Endometrial microvascular endothelial cells (primary cell): ENCODE results near the gene FBXW8. TPM values are rescaled to one million over a fixed set of nuclear protein-coding genes. Genes with fewer than 3 reads are reported as not detected.

Experiments used
- in situ Hi-C: cut with HindIII; loops from 2 replicates; pipeline ENCODE4 v1.10.0; 2017; ENCODE audit warnings: low sequenced_read_pairs, low pct_unique_long_range_greater_than_20kb; ENCODE audit errors: inconsistent ontology term
- total RNA-seq: library from RNA; depleted of rRNA; stranded (reverse); fragments of >200 nt; gene quantifications from one replicate; pipeline ENCODE4 v1.2.3, GENCODE V29; 2015; ENCODE audit errors: inconsistent ontology term

Gene FBXW8
- total RNA-seq, 1 donor from 2014 or later, result 13.8 TPM

DNA sequence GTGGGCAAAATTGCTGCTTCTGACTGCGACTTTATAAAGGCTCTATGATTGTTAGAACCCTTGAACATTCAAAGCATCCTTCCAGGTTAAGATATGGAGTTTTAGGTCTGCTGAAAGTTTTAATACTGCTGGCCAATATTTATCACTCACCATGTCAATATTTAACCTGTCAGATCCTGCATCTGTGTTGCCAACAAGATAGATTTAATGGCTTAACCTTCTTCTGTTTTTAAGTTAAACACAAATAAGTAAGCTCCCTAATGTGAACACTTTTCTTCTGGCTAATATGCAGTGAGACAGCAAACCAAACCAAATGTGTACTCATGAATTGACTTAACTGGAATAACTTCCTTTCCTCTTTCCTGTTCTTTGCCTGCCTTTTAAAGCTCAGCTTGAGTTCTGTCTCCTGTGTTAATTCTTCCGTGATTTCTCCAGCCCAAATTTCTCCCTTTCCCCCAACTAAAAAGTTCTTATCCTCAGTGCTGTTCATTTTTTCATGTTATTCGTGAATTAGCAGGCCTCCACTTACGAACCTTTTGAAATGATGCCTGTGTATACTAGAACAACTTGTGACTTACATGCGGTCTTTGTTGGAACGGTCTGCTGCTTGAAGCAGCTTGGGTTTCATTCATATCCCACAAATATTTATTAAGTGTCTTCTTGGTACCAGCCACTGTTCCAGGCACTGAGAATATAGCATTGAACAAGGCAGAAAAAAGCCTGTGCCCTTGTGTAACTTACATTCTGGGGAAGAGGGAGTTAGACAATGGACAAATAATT, 9.1 kb downstream of the FBXW8 start:
- in situ Hi-C loops, result no loop called here

DNA sequence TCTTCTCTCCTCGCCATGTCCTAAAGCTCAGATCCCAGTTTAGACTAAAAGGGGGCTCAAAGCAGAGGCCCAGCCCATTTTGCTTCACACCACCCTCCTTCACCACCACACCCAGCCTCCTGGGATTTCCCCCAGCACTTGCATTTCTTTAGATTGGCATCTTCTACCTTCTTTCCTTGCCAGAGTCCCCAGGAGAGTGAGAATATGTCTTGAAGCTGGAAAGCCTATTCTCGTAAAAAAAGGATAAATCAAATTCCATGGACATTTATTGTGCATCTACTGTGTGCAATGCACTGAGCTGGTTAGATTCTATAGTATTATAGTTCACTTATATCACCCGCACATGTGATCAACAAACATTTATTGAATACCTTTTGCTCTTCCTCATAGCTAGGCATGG, 10.2 kb downstream of the FBXW8 start:
- in situ Hi-C loops, result no loop called here

DNA sequence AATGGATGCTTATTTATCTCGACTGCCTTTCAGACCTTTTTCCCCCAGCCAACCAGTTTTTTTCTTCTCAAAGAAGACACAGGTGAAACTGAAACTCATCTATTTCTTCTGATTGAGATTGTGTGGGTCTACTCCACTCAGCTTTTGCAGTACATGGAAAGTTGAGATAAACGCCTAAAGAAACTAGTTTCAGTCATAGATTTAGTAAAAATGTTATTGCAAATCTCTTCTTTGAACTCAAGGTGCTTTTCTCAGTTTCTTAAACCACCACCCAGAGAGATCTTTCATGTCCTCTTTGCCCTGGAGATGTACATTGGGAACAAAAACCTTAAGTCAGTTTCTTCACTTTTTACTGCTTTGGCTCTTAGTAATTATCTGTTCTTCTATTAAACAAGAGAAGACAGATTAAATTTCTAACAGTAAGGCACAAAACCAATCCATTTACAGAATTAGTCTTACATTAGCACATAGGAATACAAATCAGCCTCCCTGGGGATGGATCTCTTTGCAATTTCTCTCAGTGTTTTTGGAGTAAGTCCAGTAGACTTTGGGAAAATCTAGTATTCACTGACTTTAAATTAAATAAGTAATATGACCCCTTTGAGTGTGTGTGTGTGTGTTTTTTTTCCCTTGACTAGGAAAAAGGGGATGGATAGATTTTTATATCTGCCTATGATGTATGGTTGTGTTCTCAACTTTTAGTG, 11.6 kb downstream of the FBXW8 start:
- in situ Hi-C loops, result no loop called here

DNA sequence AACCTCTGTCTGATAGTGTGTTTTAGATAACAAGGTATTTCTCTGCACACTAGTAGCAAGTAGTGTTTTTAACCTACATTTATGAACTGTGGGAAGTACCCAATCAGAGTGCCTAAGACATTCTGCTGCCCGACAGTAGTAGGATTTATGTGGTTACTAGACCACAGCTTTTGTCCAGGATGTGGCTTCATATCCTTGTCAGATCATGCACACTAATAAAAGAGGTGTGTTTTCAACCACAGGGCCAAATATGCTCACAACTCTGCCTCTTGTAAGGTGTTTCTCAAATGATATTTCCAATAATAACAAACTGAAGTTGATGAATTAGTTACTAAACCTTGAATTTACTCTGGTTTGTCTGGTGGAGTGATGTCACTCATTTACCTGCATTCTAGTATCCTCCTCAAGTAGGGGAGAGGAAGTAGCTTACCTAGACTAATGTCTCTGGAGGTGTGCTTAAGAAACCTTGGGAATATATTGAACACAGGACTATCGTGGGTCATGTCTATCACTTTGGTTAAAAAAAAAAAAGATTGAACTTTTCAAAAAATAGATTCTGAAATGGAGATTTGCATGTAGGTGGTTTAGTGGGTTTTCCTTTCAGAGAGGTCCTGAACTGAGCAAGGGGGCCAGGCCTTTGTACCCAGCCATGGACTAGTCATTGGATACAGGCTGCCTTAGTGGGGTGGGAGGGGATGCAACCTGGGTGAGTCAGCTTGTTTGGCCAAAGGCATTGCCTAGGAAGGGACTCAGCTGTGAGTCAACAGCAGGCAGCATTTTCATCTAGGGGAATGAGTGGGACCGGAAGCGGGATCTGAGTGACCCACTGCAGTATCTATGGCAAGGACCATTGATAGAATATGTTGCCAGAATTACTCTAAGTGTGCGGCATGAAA, 14.1 kb downstream of the FBXW8 start:
- in situ Hi-C loops, result no loop called here

DNA sequence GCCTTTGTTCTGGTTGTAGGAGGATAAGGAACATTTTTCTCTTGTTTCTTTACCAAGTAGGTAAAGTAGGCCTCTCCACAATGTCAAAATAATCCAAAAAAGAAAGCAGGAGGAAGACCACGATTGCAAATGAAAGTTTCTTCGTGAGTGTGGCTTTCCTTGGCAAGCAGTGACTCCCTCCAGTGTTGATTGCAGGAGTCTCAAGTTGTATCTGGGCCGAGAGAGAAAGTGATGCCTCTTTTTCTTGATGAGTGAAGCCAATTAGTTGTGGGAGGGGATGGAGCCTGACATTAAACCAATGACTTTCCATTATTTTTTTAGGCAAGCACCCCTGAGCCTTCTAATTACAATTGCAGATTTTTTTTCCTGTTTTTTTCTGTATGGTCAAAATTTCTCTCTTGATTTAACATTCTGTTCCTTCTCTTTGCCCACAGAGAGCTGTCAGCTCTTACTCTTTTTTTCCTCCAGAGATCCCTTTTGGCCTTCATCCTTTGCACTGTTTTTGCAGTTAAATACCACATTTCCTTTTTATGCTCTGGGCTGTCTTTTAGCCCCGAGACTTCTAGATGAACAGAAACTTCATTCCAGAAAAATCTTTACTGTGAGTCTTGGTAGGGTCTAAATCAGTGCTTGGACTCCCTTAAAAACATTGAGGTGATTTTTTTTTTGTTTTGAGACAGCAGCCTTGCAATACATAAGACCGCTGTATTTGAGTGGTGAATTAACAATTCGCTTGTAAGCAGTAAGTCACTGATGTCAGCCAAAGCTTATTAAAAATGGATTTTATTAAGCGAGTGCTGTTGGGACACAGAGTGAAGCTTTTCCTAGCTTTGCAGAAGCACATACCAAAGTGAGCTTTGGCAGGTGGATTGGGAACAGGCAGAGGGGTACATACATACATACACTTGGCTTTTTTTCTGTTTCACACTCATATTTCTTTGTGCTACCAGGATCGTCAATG, 15.8 kb downstream of the FBXW8 start:
- in situ Hi-C loops, result no loop called here

DNA sequence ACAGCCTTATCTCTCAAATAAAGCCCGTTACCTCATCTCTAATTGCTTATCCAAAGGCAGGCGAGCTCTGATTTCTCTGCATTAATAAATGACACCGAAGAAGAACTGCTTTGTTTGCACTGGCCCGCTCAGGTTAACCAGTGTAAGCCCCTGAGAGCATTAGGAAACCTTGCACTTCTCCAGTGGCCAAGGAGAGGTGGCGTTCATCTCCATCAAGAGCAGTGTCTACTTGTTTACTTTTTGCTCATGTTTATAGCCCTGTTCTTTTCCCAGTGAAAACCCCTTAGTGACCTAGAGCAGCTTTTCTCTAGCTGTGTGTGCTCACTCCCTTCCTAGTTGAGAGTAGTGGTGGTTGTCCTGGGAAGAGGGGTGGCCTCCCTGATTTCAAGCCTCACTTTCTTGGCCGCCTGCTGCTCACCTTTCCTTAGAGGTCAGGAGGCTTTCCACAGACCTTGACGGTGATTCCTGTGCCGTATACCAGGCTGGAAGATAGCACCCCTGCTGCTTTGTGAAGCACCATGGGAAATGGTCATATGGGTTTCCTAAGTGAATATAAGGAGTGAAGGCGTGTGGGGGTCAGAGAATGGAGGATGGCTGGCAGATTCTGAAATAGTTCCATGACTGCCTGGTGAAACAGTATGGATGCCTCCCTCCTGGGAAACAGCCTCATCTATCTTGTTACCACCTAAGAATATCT, 16.6 kb downstream of the FBXW8 start:
- in situ Hi-C loops, result no loop called here

DNA sequence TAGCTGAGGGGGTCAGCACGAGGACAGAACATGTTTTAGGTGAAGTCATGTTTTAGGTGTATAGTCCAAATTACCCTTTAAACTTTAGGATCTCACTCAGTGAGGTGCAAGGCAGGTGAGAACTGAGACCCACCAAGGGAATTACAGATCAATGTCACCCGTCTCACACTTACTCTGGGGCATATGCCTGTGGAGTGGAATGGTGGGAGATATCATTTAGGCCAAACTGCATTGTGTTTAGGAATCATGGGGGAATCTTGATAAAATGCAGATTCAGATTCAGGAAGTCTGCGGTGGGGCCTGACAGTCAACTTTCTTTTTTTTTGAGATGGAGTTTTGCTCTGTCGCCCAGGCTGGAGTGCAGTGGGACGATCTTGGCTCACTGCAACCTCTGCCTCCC, 17.8 kb downstream of the FBXW8 start:
- in situ Hi-C loops, result no loop called here

DNA sequence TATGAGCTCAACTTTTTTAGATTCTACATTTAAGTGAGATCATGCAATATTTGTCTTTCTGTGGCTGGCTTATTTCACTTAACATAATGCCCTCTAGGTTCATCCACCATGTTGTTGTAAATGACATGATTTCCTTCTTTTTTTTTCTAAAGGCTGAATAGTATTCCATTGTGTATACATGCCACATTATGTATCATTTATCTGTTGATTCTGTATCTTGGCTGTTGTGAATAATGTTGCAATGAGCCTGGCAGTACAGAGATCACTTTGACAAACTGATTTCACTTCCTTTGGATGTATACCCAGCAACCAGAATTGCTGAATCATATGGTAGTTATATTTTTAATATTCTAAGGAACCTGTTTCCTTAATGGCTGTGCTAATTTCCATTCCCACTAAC, 19.1 kb downstream of the FBXW8 start:
- in situ Hi-C loops, result no loop called here

DNA sequence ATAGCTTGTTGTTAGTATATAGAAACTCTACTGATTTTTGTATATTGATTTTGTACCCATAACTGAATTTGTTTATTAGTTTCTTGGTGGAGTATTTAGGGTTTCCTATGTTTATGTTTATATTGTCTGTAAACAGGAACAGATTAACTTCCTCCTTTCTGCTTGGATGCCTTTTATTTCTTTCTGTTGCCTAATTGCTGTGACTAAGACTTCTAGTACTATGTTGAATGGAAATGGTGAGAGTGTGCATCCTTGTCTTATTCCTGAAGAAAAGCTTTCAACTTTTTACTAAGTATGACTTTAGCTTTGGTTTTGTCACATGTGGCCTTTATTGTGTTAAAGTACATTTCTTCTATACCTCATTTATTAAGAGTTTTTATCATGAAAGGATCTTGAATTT, 20.9 kb downstream of the FBXW8 start:
- in situ Hi-C loops, result no loop called here

DNA sequence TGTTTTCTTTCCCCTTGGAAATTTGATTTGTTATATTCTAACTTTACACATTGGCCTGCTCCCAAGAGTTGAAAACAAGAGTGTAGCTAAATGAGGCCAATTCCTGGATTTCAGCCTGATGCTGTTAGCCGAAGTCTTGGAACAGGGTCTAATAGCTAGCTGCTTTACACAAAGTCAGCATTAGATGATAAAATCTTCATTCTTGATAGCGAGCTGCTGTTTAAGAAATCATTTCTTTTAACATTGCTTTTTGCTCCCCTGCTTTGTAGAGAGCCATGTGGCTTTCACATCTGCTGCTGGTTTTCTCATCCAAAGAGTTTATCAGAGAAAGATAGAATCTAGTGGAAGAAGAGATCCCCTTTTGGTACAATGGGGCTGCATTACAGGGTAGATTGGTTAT, 22.3 kb downstream of the FBXW8 start:
- in situ Hi-C loops, result no loop called here

DNA sequence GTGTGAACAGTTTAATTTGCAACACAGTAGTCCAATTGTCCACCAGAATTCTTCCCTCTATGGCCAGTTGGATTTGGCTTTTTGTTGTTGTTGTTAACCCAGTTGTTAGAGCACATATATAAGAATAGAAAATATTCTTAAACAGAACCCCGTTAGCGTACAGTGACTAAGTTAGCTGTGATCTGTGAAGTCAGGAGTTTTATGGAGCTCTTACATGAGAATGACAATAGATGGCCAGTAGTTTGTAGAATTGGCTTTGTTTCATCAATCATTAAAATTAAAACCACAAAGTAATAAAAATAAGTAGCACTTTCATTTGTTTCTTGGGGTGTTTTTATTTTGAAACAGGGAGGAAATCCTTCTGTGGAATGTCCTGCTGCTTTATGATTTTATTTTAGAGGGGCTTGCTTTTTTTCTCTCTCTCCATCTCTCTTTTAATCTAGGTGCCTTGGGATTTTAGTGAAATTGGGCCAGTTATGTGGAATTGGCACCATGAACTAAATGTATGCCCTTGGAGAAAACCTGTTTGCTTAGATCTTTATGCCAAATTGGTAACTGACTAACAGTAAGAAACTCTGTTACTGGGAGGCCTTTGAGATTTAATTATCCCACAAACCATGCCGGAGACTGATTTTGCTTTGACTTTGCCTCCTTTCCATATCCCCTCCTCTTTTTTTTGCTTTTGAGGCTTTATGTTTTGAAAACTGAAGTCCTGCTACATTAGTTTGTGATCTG, 22.9 kb downstream of the FBXW8 start:
- in situ Hi-C loops, result no loop called here

DNA sequence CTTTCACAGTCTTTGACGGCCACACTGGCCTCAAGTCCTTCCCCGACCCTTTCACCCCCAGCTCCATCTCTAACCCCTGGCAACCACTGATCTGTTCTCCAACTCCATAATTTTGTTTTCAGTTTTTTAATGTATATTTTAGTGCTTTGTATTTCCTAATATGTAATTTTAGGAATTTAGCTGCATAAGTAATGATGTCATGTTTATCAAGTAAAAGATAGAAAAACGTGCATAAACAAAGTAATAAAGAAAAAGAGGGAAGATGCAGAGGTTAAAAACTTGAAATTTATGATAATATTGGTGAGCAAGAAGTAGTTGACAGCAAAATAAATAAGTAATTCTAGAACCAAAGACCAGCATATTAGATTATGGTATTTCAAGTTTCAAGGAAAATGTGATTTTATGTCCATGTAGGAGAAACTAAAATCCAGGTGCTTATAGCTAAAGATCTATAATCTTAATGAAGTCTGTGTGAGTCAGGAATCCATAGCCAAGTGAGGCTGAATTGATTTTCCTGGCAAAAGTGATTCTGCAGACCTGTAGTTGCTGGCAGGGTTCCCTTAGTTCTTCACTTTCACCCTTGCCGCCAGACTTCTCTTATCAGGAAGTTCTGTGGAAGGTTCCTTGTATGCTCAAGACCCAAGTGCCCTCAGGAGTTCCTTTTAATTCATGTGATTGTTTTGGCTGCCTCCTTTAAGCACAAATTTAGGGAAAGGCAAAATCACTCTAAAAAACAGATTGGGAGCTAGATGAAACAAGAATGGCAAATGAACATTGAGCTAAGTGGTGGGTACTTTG, 24.4 kb downstream of the FBXW8 start:
- in situ Hi-C loops, result no loop called here

DNA sequence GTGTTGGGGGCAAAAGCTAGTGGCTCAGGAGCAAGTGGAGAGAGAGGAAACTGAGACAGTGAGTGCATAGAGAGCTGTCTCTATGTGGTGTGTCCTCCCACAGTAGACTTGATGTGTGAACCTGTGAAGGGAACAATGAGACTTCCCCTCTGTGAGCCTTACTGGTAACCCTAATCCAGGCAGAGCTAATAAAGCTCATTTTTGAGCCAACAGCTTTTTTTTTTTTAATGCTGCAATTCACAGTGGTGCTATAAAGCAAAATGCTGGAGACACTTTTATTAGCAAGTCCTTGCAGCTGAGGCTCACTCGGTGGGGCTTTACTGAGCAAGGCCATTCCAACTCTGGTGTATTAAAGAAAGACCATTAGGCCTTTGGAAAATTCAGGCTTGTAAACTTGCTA, 26.9 kb downstream of the FBXW8 start:
- in situ Hi-C loops, result no loop called here

DNA sequence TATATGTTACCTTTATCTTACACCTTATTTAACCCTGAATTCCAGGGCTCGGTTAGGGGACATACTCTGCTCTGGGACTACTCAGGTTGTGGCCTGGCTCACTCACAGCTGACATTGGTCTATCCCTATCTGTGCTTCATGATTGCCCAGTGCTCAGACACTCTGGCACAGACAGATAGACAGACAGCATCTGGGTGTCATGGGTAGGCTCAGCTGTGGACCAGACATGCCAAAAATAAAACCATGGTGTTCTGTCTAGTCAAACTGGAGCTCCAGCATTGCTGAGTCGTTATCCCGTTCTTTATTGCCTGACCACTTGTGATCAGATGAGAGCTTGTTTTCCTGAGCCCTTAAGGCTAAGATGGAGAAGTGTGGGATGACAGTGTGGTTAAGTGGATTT, 29.0 kb downstream of the FBXW8 start:
- in situ Hi-C loops, result no loop called here

DNA sequence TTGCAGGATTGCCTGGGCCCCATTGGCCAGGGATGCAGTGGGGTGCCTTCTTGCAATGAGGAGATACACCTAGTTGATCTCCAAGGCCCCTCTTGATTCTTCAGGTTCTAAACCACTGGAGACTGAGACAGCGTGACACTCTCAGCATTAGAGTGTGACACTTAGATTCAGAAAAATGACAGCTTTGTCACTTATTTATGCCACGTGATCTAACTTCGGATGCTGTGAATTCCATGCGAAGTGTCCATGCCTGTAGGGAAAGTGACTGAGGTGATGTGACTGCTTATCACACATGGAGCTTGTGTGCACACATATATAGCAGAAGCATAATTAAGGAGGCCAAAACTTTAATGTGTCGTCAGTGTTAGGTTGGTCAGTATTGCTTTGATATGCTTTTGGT, 30.4 kb downstream of the FBXW8 start:
- in situ Hi-C loops, result no loop called here

DNA sequence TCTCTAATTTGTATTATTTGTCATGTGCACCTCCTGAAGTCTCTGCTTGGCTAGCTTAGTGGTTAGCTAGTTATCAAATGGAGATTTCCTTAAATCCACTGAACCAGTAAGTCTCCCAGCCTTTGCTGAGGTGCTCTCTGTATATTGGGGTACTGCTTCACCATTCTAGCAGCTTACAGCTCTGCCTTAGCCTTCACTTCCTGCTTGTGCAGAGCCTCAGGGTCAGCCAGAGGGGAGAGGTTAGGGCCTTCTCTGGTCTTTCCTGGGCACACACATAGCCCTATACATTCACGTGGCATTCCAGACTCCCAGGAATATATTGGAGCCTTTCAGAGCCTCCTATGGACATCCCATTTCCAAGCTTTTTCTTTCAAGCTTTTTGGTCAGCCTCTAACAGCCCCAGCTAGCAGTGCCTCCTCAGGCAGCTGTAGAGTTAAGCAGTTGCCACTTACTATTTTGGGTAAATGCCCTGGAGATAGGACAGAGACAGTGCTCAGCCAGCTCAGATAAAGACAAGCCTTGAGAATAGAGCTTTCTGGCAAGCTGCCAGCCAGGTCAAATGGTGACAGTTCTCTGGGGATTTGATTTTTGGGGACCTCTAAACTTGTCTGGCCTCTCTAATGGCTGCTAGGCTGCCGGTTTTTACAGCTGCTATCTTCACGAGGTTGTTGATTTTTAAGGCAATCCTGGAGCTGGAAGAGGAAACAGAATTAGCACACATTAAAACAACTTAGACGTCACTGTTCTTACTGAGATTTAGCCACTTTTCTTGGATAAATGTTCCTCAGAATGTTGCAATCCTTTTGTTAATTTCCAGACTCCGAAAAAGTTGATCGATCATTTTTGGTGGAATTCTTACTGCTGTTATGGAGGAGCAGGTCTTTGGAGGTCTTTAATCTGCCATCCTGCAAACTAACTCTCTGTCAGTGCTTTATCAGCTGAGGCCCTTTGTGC, 32.9 kb downstream of the FBXW8 start:
- in situ Hi-C loops, result no loop called here
